HG02981 (cell line): ENCODE results near the gene SCO2.

ENCODE experiments used
- ATAC-seq: cut with Tn5 transposase; IDR thresholded peaks from one replicate; pipeline ENCODE4 v1.9.1; 2021; ENCODE audit warnings: mild to moderate bottlenecking, moderate library complexity; ENCODE audit not compliant: unreplicated experiment

The SCO2 gene

GRCh38 chr22:50482107-50483074 is 43.0 kb downstream of the SCO2 start:
- ATAC-seq: no peak

- ATAC-seq: no peak
Measured at GRCh38 chr22:50481440-50482106, 43.8 kb downstream of the SCO2 start, which contains the start of gene ADM2. Gene ADM2 (plus strand): TSS chr22:50481543. CDS start chr22:50481848, 305 bp downstream.

- ATAC-seq: no peak
Measured at GRCh38 chr22:50481045-50481439, 44.4 kb downstream of the SCO2 start.

- no peak for ATAC-seq
Measured at GRCh38 chr22:50479721-50480120, 45.7 kb downstream of the SCO2 start.

- ATAC-seq: no peak
Measured at GRCh38 chr22:50477923-50478322, 47.5 kb downstream of the SCO2 start.

- no peak for ATAC-seq
Measured at GRCh38 chr22:50476868-50477267, 48.5 kb downstream of the SCO2 start.

- no peak for ATAC-seq
Measured at GRCh38 chr22:50475652-50476002, 49.8 kb downstream of the SCO2 start.

GRCh38 chr22:50474710-50475651 is 50.4 kb downstream of the SCO2 start, which contains the start of gene SBF1:
Gene SBF1 (minus strand): TSS chr22:50475035. CDS start chr22:50474840, 195 bp downstream.
- ATAC-seq: peak; percentile 70

- ATAC-seq: no peak
Measured at GRCh38 chr22:50473855-50474671, 51.3 kb downstream of the SCO2 start.
